ENCODE results near the gene CCDC40.

The CCDC40 gene

DNA sequence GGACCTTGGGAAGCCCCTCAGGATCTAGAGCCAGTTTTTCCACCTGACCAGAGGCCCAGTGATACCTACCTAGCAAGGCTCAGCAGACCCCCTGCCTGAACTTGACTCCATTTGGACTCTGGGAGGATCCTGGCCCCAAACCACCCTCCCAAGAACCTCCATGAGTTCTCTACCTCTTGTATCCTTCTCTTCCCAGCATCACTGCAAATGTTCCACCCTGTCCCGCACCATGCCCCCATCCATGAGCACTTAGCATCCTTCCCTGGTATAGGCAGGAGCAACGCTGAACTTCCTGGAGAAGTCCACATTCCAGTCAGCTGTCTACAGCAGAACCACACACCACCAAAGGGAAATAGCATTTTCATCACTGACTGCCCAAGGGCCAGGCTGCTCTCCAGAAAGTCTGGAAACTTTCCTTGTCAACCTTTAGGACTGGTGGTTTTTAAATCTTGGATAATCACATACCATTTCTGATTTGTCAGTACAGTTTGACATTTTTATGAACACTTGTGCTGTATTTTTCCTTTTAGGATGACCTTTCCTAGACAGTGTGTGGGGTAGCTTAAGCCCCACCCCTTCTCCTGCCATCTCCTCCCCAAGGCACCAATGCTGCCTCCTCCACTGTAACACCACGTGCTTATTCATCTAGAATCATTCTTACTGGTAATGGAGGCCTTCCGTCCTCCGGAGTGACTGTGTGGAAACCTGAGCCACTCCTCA is 96.6 kb downstream of the CCDC40 start:
- H3K4me3 ChIP-seq (ENCODE audit: low read length): no peak overlapping the region
- H3K9me3 ChIP-seq (replicated peaks; ENCODE audit: low read length): no peaks in the 10 kb centered on the region
- no peak overlapping the region for H3K9ac ChIP-seq (ENCODE audit: low read depth, low read length)
- H3K4me2 ChIP-seq (ENCODE audit: low read length): no peak overlapping the region
- H3K4me1 ChIP-seq (ENCODE audit: control insufficient read depth, insufficient read depth, low read length): no peaks in the 10 kb centered on the region
- H3K36me3 ChIP-seq (ENCODE audit: insufficient read depth, low read length): peaks cover 51% of the 10 kb centered on the region
- no peaks in the 10 kb centered on the region for H3K27me3 ChIP-seq (ENCODE audit: control insufficient read depth, insufficient read depth, low read length)

GRCh38 chr17:80133626-80133970 is 97.2 kb downstream of the CCDC40 start:
- H3K4me3 ChIP-seq (ENCODE audit: low read length): no peak overlapping the region
- H3K9ac ChIP-seq (ENCODE audit: low read depth, low read length): no peak overlapping the region
- H3K36me3 ChIP-seq (ENCODE audit: insufficient read depth, low read length): peaks cover 56% of the 10 kb centered on the region
- no peak overlapping the region for H3K4me2 ChIP-seq (ENCODE audit: low read length)
- no peaks in the 10 kb centered on the region for H3K27me3 ChIP-seq (ENCODE audit: control insufficient read depth, insufficient read depth, low read length)
- no peaks in the 10 kb centered on the region for H3K4me1 ChIP-seq (ENCODE audit: control insufficient read depth, insufficient read depth, low read length)
- H3K9me3 ChIP-seq (replicated peaks; ENCODE audit: low read length): no peaks in the 10 kb centered on the region

- Histone ChIP-seq H3K9me3 (replicated peaks; ENCODE audit: low read length) (no peaks in the 10 kb centered on the region), H3K36me3 (ENCODE audit: insufficient read depth, low read length) (peaks cover 84% of the 10 kb centered on the region), H3K4me1 (ENCODE audit: control insufficient read depth, insufficient read depth, low read length) (no peaks in the 10 kb centered on the region), H3K9ac (ENCODE audit: low read depth, low read length) (no peak overlapping the region), H3K4me3 (ENCODE audit: low read length) (no peak overlapping the region), H3K27me3 (ENCODE audit: control insufficient read depth, insufficient read depth, low read length) (no peaks in the 10 kb centered on the region), H3K4me2 (ENCODE audit: low read length) (no peak overlapping the region)
Observed at GRCh38 chr17:80137131-80137530, 100.7 kb downstream of the CCDC40 start.

- H3K9me3 ChIP-seq (replicated peaks; ENCODE audit: low read length): no peaks in the 10 kb centered on the region
- no peak overlapping the region for H3K4me3 ChIP-seq (ENCODE audit: low read length)
- H3K27me3 ChIP-seq (ENCODE audit: control insufficient read depth, insufficient read depth, low read length): no peaks in the 10 kb centered on the region
- H3K9ac ChIP-seq (ENCODE audit: low read depth, low read length): no peak overlapping the region
- no peak overlapping the region for H3K4me2 ChIP-seq (ENCODE audit: low read length)
- H3K4me1 ChIP-seq (ENCODE audit: control insufficient read depth, insufficient read depth, low read length): no peaks in the 10 kb centered on the region
- H3K36me3 ChIP-seq (ENCODE audit: insufficient read depth, low read length): peaks cover 88% of the 10 kb centered on the region
Observed at GRCh38 chr17:80138856-80139426, 102.5 kb downstream of the CCDC40 start.

DNA sequence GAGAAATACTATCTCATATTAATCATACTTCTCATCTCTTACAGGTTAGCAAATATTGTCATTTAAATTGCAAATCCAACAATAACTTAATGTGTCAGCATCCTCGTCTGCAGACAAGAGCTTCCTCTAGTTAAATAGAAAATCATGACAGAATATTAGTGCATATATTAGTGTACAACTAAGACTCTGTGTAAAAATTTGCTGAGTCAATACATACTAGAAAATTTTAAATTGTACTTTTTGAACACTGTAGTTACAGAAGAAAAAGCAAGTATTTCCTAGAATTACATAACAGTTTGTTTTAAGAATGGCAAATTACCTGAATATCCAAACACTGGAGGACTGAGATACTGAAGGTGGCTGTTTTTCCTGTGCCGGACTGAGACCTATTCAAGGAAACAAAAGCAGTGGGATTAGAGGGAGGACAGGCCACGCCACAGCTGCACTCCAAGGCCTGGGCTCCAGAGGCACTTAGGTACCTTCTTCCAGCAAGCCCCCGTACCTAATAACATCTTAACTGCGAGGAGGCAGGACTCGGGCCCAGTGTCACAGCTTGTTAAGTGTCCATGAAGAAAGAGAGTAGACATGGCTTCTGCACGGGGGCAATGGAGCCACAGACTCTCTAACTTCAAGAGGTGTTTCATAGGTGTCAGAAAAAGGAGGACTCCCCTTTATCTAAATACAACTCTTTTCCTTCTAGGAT is 105.2 kb downstream of the CCDC40 start:
- Histone ChIP-seq H3K9ac (ENCODE audit: low read depth, low read length) (no peak overlapping the region), H3K36me3 (ENCODE audit: insufficient read depth, low read length) (peaks cover 73% of the 10 kb centered on the region), H3K9me3 (replicated peaks; ENCODE audit: low read length) (no peaks in the 10 kb centered on the region), H3K4me1 (ENCODE audit: control insufficient read depth, insufficient read depth, low read length) (peaks cover 11% of the 10 kb centered on the region), H3K4me2 (ENCODE audit: low read length) (no peak overlapping the region), H3K27me3 (ENCODE audit: control insufficient read depth, insufficient read depth, low read length) (no peaks in the 10 kb centered on the region), H3K4me3 (ENCODE audit: low read length) (no peak overlapping the region)

GRCh38 chr17:80142929-80143328 is 106.5 kb downstream of the CCDC40 start:
- Histone ChIP-seq H3K36me3 (ENCODE audit: insufficient read depth, low read length) (peaks cover 60% of the 10 kb centered on the region), H3K27me3 (ENCODE audit: control insufficient read depth, insufficient read depth, low read length) (no peaks in the 10 kb centered on the region), H3K9ac (ENCODE audit: low read depth, low read length) (no peak overlapping the region), H3K9me3 (replicated peaks; ENCODE audit: low read length) (no peaks in the 10 kb centered on the region), H3K4me2 (ENCODE audit: low read length) (no peak overlapping the region), H3K4me3 (ENCODE audit: low read length) (no peak overlapping the region), H3K4me1 (ENCODE audit: control insufficient read depth, insufficient read depth, low read length) (peaks cover 11% of the 10 kb centered on the region)

GRCh38 chr17:80145076-80146075 is 108.9 kb downstream of the CCDC40 start:
- Histone ChIP-seq H3K9me3 (replicated peaks; ENCODE audit: low read length) (no peaks in the 10 kb centered on the region), H3K9ac (ENCODE audit: low read depth, low read length) (peak overlapping the region; percentile 89), H3K27me3 (ENCODE audit: control insufficient read depth, insufficient read depth, low read length) (no peaks in the 10 kb centered on the region), H3K4me3 (ENCODE audit: low read length) (peak overlapping the region; percentile 91), H3K4me1 (ENCODE audit: control insufficient read depth, insufficient read depth, low read length) (peaks cover 14% of the 10 kb centered on the region), H3K36me3 (ENCODE audit: insufficient read depth, low read length) (peaks cover 37% of the 10 kb centered on the region), H3K4me2 (ENCODE audit: low read length) (peak overlapping the region; percentile 91)

DNA sequence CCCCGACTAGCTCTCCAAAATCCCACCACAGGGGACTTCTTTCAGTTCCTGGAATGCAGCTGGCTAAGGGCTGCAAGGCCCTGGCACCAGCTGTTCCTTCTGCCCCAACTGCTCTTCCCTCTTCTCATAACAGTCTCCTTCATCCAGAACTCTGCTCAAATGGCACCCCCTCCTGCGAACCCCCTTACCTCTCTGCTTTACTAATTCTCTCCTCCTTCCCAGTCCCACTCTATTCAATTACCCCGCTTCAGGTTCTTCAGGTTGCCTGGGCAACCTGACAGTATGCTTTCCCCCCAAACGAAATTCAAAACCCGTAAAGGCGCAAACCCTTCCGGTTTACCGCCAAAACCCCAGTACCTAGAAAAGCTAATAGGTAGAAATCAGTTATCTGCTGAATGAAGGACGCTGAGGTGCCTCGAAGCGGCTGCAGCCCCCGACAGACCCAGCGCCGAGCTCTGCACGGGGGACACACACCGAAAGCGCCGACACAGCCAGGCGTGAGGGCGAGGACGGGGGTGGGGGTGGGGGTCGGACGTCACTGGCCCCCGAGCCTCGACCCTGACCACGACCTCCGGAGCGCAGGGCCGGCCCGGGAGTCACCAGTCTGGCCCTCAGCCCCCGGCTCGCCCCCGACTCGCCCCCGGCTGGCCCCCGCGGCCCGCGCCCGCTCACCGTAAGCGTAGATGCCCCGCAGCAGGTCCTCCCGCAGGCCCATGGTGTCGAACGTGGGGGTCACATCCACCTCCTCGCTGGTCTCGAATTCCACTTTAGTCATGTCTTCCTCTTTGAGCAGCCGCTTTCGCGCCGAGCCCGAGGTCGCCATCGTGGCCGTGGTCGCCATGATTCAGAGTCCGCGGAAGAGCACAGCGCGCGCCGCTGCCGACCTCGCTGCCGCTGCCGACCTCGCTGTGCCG is 109.9 kb downstream of the CCDC40 start:
- Histone ChIP-seq H3K4me2 (ENCODE audit: low read length) (peak overlapping the region; percentile 91), H3K4me3 (ENCODE audit: low read length) (peak overlapping the region; percentile 91), H3K27me3 (ENCODE audit: control insufficient read depth, insufficient read depth, low read length) (no peaks in the 10 kb centered on the region), H3K9me3 (replicated peaks; ENCODE audit: low read length) (no peaks in the 10 kb centered on the region), H3K9ac (ENCODE audit: low read depth, low read length) (peak overlapping the region; percentile 89), H3K36me3 (ENCODE audit: insufficient read depth, low read length) (peaks cover 31% of the 10 kb centered on the region), H3K4me1 (ENCODE audit: control insufficient read depth, insufficient read depth, low read length) (peaks cover 18% of the 10 kb centered on the region)

- Histone ChIP-seq H3K9me3 (replicated peaks; ENCODE audit: low read length) (no peaks in the 10 kb centered on the region), H3K4me1 (ENCODE audit: control insufficient read depth, insufficient read depth, low read length) (peaks cover 27% of the 10 kb centered on the region), H3K9ac (ENCODE audit: low read depth, low read length) (peak within 1 kb of the TSS; percentile 98), H3K4me2 (ENCODE audit: low read length) (peak within 1 kb of the TSS; percentile 91), H3K36me3 (ENCODE audit: insufficient read depth, low read length) (peaks cover 22% of the 10 kb centered on the region), H3K27me3 (ENCODE audit: control insufficient read depth, insufficient read depth, low read length) (no peaks in the 10 kb centered on the region), H3K4me3 (ENCODE audit: low read length) (peak within 1 kb of the TSS; percentile 91)
Observed at GRCh38 chr17:80147035-80147822, 110.8 kb downstream of the CCDC40 start, which contains the start of gene EIF4A3. EIF4A3 (minus strand) TSS chr17:80147128; CDS start chr17:80146961, 167 bp downstream.
